ENCODE results near the gene KCTD12. TPM values are rescaled to one million over a fixed set of nuclear protein-coding genes. Genes with fewer than 3 reads are reported as not detected.

Gene KCTD12
- polyA plus RNA-seq (8.9 to 18.9 TPM (median 18.2 TPM) in 3 replicates), polyA minus RNA-seq (12.8 to 25.6 TPM (median 19.9 TPM) in 3 replicates)
- 2.1 TPM for polyA plus RNA-seq (2011; ENCODE audit: low read depth)
- 14.5 and 22.9 TPM in 2 replicates for polyA plus RNA-seq (2011; cell fraction: cytosol; rRNA removed)
- polyA plus RNA-seq (2011; cell fraction: nucleus; rRNA removed) = 15.1 and 18.9 TPM in 2 replicates
- 6.3 and 28.6 TPM in 2 replicates for polyA plus RNA-seq (2012; ENCODE audit: low replicate concordance)
- polyA minus RNA-seq (2011; cell fraction: cytosol; rRNA and poly(A)+ RNA removed) = 34.7 TPM
- 17.6 and 27.0 TPM in 2 replicates for polyA minus RNA-seq (2011; cell fraction: nucleus; rRNA and poly(A)+ RNA removed)

GRCh38 chr13:76886292-76887075 is at the start of gene KCTD12:
Gene KCTD12 (minus strand): TSS chr13:76886405. CDS start chr13:76886148, 257 bp downstream.
- no peaks in the 10 kb centered on the region for H3K9me1 ChIP-seq (ENCODE audit: control insufficient read depth, extremely low read depth, insufficient read depth, low read length)
- TF ChIP-seq, protein P1, sequence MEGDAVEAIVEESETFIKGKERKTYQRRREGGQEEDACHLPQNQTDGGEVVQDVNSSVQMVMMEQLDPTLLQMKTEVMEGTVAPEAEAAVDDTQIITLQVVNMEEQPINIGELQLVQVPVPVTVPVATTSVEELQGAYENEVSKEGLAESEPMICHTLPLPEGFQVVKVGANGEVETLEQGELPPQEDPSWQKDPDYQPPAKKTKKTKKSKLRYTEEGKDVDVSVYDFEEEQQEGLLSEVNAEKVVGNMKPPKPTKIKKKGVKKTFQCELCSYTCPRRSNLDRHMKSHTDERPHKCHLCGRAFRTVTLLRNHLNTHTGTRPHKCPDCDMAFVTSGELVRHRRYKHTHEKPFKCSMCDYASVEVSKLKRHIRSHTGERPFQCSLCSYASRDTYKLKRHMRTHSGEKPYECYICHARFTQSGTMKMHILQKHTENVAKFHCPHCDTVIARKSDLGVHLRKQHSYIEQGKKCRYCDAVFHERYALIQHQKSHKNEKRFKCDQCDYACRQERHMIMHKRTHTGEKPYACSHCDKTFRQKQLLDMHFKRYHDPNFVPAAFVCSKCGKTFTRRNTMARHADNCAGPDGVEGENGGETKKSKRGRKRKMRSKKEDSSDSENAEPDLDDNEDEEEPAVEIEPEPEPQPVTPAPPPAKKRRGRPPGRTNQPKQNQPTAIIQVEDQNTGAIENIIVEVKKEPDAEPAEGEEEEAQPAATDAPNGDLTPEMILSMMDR (optimal IDR thresholded peaks at IDR 0.05 in 1 of 3, IDR thresholded peaks at IDR 0.05 in 1 of 3, conservative IDR thresholded peaks at IDR 0.05 in 1 of 3; ENCODE audit: extremely low read depth in 1 of 3, insufficient read depth in 2 of 3, low read length in 3 of 3) = peak in 2 of 3 experiments; percentile 3 to 60
- TF ChIP-seq EZH2 (IDR thresholded peaks at IDR 0.05; ENCODE audit: low read length) = no peak
- no peaks in the 10 kb centered on the region for H3K9me3 ChIP-seq (ENCODE audit: control insufficient read depth, low read depth, low read length)
- peak within 1 kb of the TSS; percentile 69 for H3K9ac ChIP-seq (ENCODE audit: control insufficient read depth, extremely low read depth, insufficient read depth, low read length)
- H3K4me2 ChIP-seq (ENCODE audit: control insufficient read depth, extremely low read depth, insufficient read depth, low read depth, low read length) = peak within 1 kb of the TSS; percentile 87
- H3K79me2 ChIP-seq (ENCODE audit: control insufficient read depth, insufficient read depth, low read length) = peaks cover 19% of the 10 kb centered on the region
- no peaks in the 10 kb centered on the region for H3K27me3 ChIP-seq (ENCODE audit: control insufficient read depth, extremely low read depth, insufficient read depth, low read length)
- no peaks in the 10 kb centered on the region for H3K36me3 ChIP-seq (ENCODE audit: control insufficient read depth in 2 of 2, extremely low read depth in 1 of 2, insufficient read depth in 2 of 2, low read length in 2 of 2)
- H3K27ac ChIP-seq (ENCODE audit: control insufficient read depth, insufficient read depth, low read length) = peak within 1 kb of the TSS; percentile 23
- H3K4me1 ChIP-seq (ENCODE audit: control insufficient read depth, extremely low read depth, insufficient read depth, low read length) = peaks cover 64% of the 10 kb centered on the region
- peak within 1 kb of the TSS; percentile 84 for H2AFZ ChIP-seq (ENCODE audit: control insufficient read depth, low read length)
- FAIRE-seq (peak; percentile 51), DNase-seq (ENCODE audit: low read depth, low spot score) (no peak)
- H3K4me3 ChIP-seq (ENCODE audit: control insufficient read depth in 2 of 3, extremely low read depth in 1 of 3, insufficient read depth in 2 of 3, low read depth in 1 of 3, low read length in 3 of 3) = peak within 1 kb of the TSS; percentile 69 to 73 (median 70)
- dilution Hi-C loops (cut with MboI; ENCODE audit: extremely low pct_ligation_motif_present, low sequenced_read_pairs) = no loop called here
- H4K20me1 ChIP-seq (ENCODE audit: control insufficient read depth, extremely low read depth, insufficient read depth, low read length) = no peaks in the 10 kb centered on the region

- dilution Hi-C loops (cut with MboI; ENCODE audit: extremely low pct_ligation_motif_present, low sequenced_read_pairs) = no loop called here
- H3K4me1 ChIP-seq (ENCODE audit: control insufficient read depth, extremely low read depth, insufficient read depth, low read length) = peaks cover 24% of the 10 kb centered on the region
- no peak overlapping the region for H2AFZ ChIP-seq (ENCODE audit: control insufficient read depth, low read length)
- H3K4me3 ChIP-seq (ENCODE audit: control insufficient read depth in 2 of 3, extremely low read depth in 1 of 3, insufficient read depth in 2 of 3, low read depth in 1 of 3, low read length in 3 of 3) = no peak overlapping the region
- H3K4me2 ChIP-seq (ENCODE audit: control insufficient read depth, extremely low read depth, insufficient read depth, low read depth, low read length) = no peak overlapping the region
- H4K20me1 ChIP-seq (ENCODE audit: control insufficient read depth, extremely low read depth, insufficient read depth, low read length) = no peaks in the 10 kb centered on the region
- H3K9me1 ChIP-seq (ENCODE audit: control insufficient read depth, extremely low read depth, insufficient read depth, low read length) = no peaks in the 10 kb centered on the region
- no peaks in the 10 kb centered on the region for H3K79me2 ChIP-seq (ENCODE audit: control insufficient read depth, insufficient read depth, low read length)
- H3K9ac ChIP-seq (ENCODE audit: control insufficient read depth, extremely low read depth, insufficient read depth, low read length) = no peak overlapping the region
- no peak for TF ChIP-seq EZH2 (IDR thresholded peaks at IDR 0.05; ENCODE audit: low read length)
- FAIRE-seq (no peak), DNase-seq (ENCODE audit: low read depth, low spot score) (no peak)
- no peaks in the 10 kb centered on the region for H3K36me3 ChIP-seq (ENCODE audit: control insufficient read depth in 2 of 2, extremely low read depth in 1 of 2, insufficient read depth in 2 of 2, low read length in 2 of 2)
- H3K9me3 ChIP-seq (ENCODE audit: control insufficient read depth, low read depth, low read length) = no peaks in the 10 kb centered on the region
- H3K27me3 ChIP-seq (ENCODE audit: control insufficient read depth, extremely low read depth, insufficient read depth, low read length) = no peaks in the 10 kb centered on the region
- H3K27ac ChIP-seq (ENCODE audit: control insufficient read depth, insufficient read depth, low read length) = no peak overlapping the region
Measured at GRCh38 chr13:76934671-76935070, 48.5 kb upstream of the KCTD12 start.
